Small intestine (tissue), 16 donors: ENCODE results near the gene TEX35. TPM values are rescaled to one million over a fixed set of nuclear protein-coding genes. Genes with fewer than 3 reads are reported as not detected.

Experiments
- DNase-seq, 2 donors: peaks; one replicate each; pipeline versions ENCODE4 v3.0.0 to v3.0.0-alpha.2; 2013
- FAIRE-seq: peaks from 2 replicates; lab custom pipeline; 2012; peaks lifted over from hg19 to GRCh38; lab: Jason Lieb, UNC
- H3K27ac ChIP-seq, 3 donors: one replicate each; pipeline ENCODE4 v1.5.1; 2013; ENCODE audit warnings: low read length in 2 of 3, mild to moderate bottlenecking in 2 of 3, control low read depth in 1 of 3, inconsistent platforms in 1 of 3, low read depth in 1 of 3, moderate library complexity in 1 of 3
- H3K27me3 ChIP-seq, 3 donors: one replicate each; pipeline ENCODE4 v1.6.1; 2013; ENCODE audit warnings: low read length in 3 of 3, inconsistent platforms in 1 of 3; ENCODE audit not compliant: control insufficient read depth in 3 of 3, insufficient read depth in 3 of 3
- H3K36me3 ChIP-seq, 3 donors: one replicate each; pipeline ENCODE4 v1.6.1; 2013; ENCODE audit warnings: low read length in 3 of 3, inconsistent platforms in 1 of 3, low read depth in 1 of 3, mild to moderate bottlenecking in 1 of 3, moderate library complexity in 1 of 3; ENCODE audit not compliant: control insufficient read depth in 3 of 3, insufficient read depth in 2 of 3
- H3K4me1 ChIP-seq, 3 donors: one replicate each; pipeline ENCODE4 v1.6.1; 2013; ENCODE audit warnings: low read length in 2 of 3, inconsistent platforms in 1 of 3, low read depth in 1 of 3, mild to moderate bottlenecking in 1 of 3, moderate library complexity in 1 of 3; ENCODE audit not compliant: control insufficient read depth in 3 of 3, insufficient read depth in 2 of 3
- H3K4me3 ChIP-seq, 3 donors: one replicate each; pipeline ENCODE4 v1.5.1; 2013; ENCODE audit warnings: low read length in 3 of 3, control low read depth in 1 of 3, inconsistent platforms in 1 of 3, low read depth in 1 of 3, mild to moderate bottlenecking in 1 of 3, moderate library complexity in 1 of 3
- H3K9me3 ChIP-seq, 2 donors: one replicate each; pipeline ENCODE4 v1.6.1; 2013; ENCODE audit warnings: low read depth in 1 of 2, low read length in 1 of 2; ENCODE audit not compliant: control insufficient read depth in 2 of 2, insufficient read depth in 1 of 2
- WGBS, 3 donors: extraction: QIAGEN DNeasy Blood & Tissue Kit; methylation state at CpG; one replicate each; pipeline ENCODE4 v1.1.7; 2013; 5-methylcytosine and 5-hydroxymethylcytosine counted together
- long read RNA-seq, 10 donors: transcript quantifications; one replicate each; lab custom pipeline, GENCODE V29; 2026
- polyA plus RNA-seq, 4 donors: library from polyadenylated mRNA; stranded (reverse) in 3 of 4; unstranded in 1 of 4; fragments of 200-250 nt in 3 of 4; fragments of 120-200 nt in 1 of 4; gene quantifications; one replicate each; pipeline versions ENCODE4 v1.2.1 to v1.2.3, GENCODE V29; 2013
- donor health status: healthy with polysubstance abuse.
- donor health status: control.
- donor health status: control.
- donor health status: Bipolar disorder and iron deficiency.
- donor health status: healthy.

Gene TEX35
- 1 to 10 TPM in 2 of 4 donors, under 1 TPM in 2; 0.04 to 2.5 (median 0.87) TPM for polyA plus RNA-seq
- long read RNA-seq, donor 1 = 0 reads
- long read RNA-seq, donor 2 = 0 reads
- long read RNA-seq, donor 3 = 0 reads
- long read RNA-seq, donor 4 = 0 reads
- long read RNA-seq, donor 5 = 0 reads
- long read RNA-seq, donor 6 = 0 reads
- long read RNA-seq, donor 7 = 0 reads
- long read RNA-seq, donor 8 = 0 reads
- long read RNA-seq, donor 9 = 0 reads
- long read RNA-seq, donor 10 = 0 reads

GRCh38 chr1:178512566-178513277 is at the start of gene TEX35:
Gene TEX35, plus strand, starts transcription at chr1:178513109. Its CDS starts 80 bp downstream, at chr1:178513189.
- FAIRE-seq (no peak), DNase-seq (no peak)
- H3K4me3 ChIP-seq = no peak within 1 kb of the TSS
- no peaks in the 10 kb centered on the region for H3K27me3 ChIP-seq
- WGBS, 3 donors = 92 to 96% (median 94%) methylated on average over 19 of the region's 19 CpGs
- no peaks in the 10 kb centered on the region for H3K9me3 ChIP-seq
- H3K27ac ChIP-seq = no peak within 1 kb of the TSS
- no peaks in the 10 kb centered on the region for H3K4me1 ChIP-seq
- H3K36me3 ChIP-seq = no peaks in the 10 kb centered on the region

GRCh38 chr1:178464141-178464540 is 48.8 kb upstream of the TEX35 start:
- no peak for FAIRE-seq
- Histone ChIP-seq H3K4me3 (no peak overlapping the region), H3K4me1 (no peaks in the 10 kb centered on the region), H3K36me3 (peaks cover 0 to 10% (median 4%) of the 10 kb centered on the region in 3 donors), H3K27me3 (no peaks in the 10 kb centered on the region), H3K27ac (no peak overlapping the region), H3K9me3 (peaks cover 0 to 5% of the 10 kb centered on the region in 2 donors)
- WGBS, 3 donors = 80 to 86% (median 85%) methylated on average over 1 of the region's 1 CpG
- no peak for DNase-seq

- FAIRE-seq (no peak), DNase-seq (no peak)
- H3K9me3 ChIP-seq = peaks cover 0 to 5% of the 10 kb centered on the region in 2 donors
- H3K27ac ChIP-seq = no peak overlapping the region
- no peak overlapping the region for H3K4me3 ChIP-seq
- H3K4me1 ChIP-seq = no peaks in the 10 kb centered on the region
- peaks cover 0 to 10% (median 4%) of the 10 kb centered on the region in 3 donors for H3K36me3 ChIP-seq
- no peaks in the 10 kb centered on the region for H3K27me3 ChIP-seq
Measured at GRCh38 chr1:178464566-178464965, 48.3 kb upstream of the TEX35 start.

GRCh38 chr1:178465011-178465410 is 47.9 kb upstream of the TEX35 start:
- Histone ChIP-seq H3K36me3 (peaks cover 0 to 10% (median 4%) of the 10 kb centered on the region in 3 donors), H3K27me3 (no peaks in the 10 kb centered on the region), H3K9me3 (peaks cover 0 to 5% of the 10 kb centered on the region in 2 donors), H3K27ac (no peak overlapping the region), H3K4me1 (peaks cover 0 to 2% (median 0%) of the 10 kb centered on the region in 3 donors), H3K4me3 (no peak overlapping the region)
- no peak for DNase-seq
- FAIRE-seq = no peak

- peaks cover 0 to 11% (median 0%) of the 10 kb centered on the region in 3 donors for H3K4me1 ChIP-seq
- H3K27ac ChIP-seq = no peak overlapping the region
- FAIRE-seq (no peak), DNase-seq (no peak)
- peaks cover 0 to 5% of the 10 kb centered on the region in 2 donors for H3K9me3 ChIP-seq
- H3K36me3 ChIP-seq = peaks cover 0 to 14% (median 4%) of the 10 kb centered on the region in 3 donors
- H3K4me3 ChIP-seq = no peak overlapping the region
- H3K27me3 ChIP-seq = no peaks in the 10 kb centered on the region
Measured at GRCh38 chr1:178467837-178468236, 45.1 kb upstream of the TEX35 start.

- Histone ChIP-seq H3K27ac (peak overlapping the region in 2 of 3 donors; percentile 37 to 75), H3K36me3 (peaks cover 2 to 20% (median 6%) of the 10 kb centered on the region in 3 donors), H3K4me3 (no peak overlapping the region), H3K9me3 (peaks cover 0 to 5% of the 10 kb centered on the region in 2 donors), H3K4me1 (peaks cover 0 to 11% (median 0%) of the 10 kb centered on the region in 3 donors), H3K27me3 (no peaks in the 10 kb centered on the region)
- no peak for FAIRE-seq
- 21 to 57% (median 37%) methylated on average over 5 of the region's 5 CpGs for WGBS, 3 donors
- peak; percentile 92 to 96 for DNase-seq
Measured at GRCh38 chr1:178470411-178470960, 42.4 kb upstream of the TEX35 start.

GRCh38 chr1:178472531-178472930 is 40.4 kb upstream of the TEX35 start:
- Histone ChIP-seq H3K9me3 (peaks cover 0 to 4% of the 10 kb centered on the region in 2 donors), H3K4me1 (peaks cover 0 to 11% (median 0%) of the 10 kb centered on the region in 3 donors), H3K36me3 (peaks cover 2 to 18% (median 2%) of the 10 kb centered on the region in 3 donors), H3K27ac (no peak overlapping the region), H3K4me3 (no peak overlapping the region), H3K27me3 (no peaks in the 10 kb centered on the region)
- DNase-seq (no peak), FAIRE-seq (no peak)

- Histone ChIP-seq H3K9me3 (no peaks in the 10 kb centered on the region), H3K27me3 (no peaks in the 10 kb centered on the region), H3K27ac (no peak overlapping the region), H3K36me3 (peaks cover 2 to 9% (median 2%) of the 10 kb centered on the region in 3 donors), H3K4me3 (no peak overlapping the region), H3K4me1 (no peaks in the 10 kb centered on the region)
- FAIRE-seq = no peak
- whole genome bisulfite sequencing, 3 donors = 79 to 90% (median 82%) methylated on average over 4 of the region's 4 CpGs
- DNase-seq = no peak
Measured at GRCh38 chr1:178477373-178477772, 35.5 kb upstream of the TEX35 start.
